Cardiac septum (tissue), 1 donor: ENCODE results near the gene RNF212. TPM values are rescaled to one million over a fixed set of nuclear protein-coding genes. Genes with fewer than 3 reads are reported as not detected.
"Not testable (repeated sequence)": the region's sequence is repeated elsewhere in the genome, so short reads cannot be mapped to it uniquely, and the experiment has no call there.

Experiments
- DNase-seq: peaks from one replicate; pipeline ENCODE4 v3.0.0-alpha.2; 2020; ENCODE audit warnings: low spot score
- intact Hi-C: fragments of 100-400 bp; cut with DNase I; formaldehyde crosslinking; loops from one replicate; pipeline ENCODE4 v1.14.0; 2022
- total RNA-seq: library from RNA; stranded (reverse); fragmentation: NEBNext Ultra II Directional; extraction: Animal tissue kit (Norgen Biotek cat#: 25700); gene quantifications from one replicate; pipeline ENCODE4 v1.2.1, GENCODE V29; 2021
- donor health status: DM: no; HTN: no; CAD: no.

The RNF212 gene
- total RNA-seq, 1 donor from 2014 or later: 1.4 TPM

GRCh38 chr4:1075809-1076699 lies 37.3 kb downstream of the RNF212 start:
- peak; percentile 26 for DNase-seq
- intact Hi-C loops: no loop called here

DNA sequence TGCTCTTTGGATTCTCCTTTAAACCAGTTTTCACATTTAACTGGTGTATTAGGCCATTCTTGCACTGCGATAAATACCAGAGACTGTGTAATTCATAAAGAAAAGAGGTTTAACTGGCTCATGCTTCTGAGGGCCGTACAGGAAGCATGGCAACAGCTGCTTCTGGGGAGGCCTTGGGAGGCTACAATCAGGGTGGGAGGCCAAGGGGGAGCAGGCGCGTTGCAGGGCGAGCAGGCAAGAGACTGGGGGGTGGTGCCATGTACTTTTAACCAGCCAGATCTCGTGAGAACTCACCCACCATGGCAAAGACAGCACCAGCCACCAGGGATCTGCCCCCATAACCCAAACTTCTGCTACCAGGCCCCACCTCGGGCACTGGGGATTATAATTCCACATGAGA lies 38.1 kb downstream of the RNF212 start:
- intact Hi-C loops: no loop called here
- no peak for DNase-seq

DNA sequence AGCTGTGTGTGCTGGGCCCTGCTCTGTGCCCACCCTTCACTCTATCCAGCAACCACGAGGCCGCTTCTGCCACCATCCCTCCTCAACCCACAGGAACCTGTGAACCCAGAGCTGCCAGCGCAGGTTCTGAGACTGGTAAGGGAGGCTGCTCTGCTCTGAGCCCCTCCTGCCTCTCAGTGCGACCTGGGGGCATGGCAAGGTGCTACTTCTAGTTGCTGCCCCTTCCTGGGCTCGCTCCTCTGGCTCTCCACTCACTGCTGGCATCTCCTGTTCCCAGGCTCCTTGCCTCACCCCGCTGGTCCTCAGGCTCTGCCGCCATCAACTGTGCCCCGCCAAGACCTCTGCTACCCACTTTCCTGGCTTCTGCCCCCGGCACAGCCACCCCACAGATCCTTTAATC lies 39.3 kb downstream of the RNF212 start:
- intact Hi-C loops: no loop called here
- DNase-seq: no peak

GRCh38 chr4:1072830-1073446 lies 40.4 kb downstream of the RNF212 start:
- DNase-seq: peak; percentile 12
- intact Hi-C loops: no loop called here

- intact Hi-C loops: no loop called here
- DNase-seq: no peak
Measured at GRCh38 chr4:1069394-1069793, 44.0 kb downstream of the RNF212 start.

- intact Hi-C loops: no loop called here
- DNase-seq: no peak
Measured at GRCh38 chr4:1065732-1066131, 47.6 kb downstream of the RNF212 start.

DNA sequence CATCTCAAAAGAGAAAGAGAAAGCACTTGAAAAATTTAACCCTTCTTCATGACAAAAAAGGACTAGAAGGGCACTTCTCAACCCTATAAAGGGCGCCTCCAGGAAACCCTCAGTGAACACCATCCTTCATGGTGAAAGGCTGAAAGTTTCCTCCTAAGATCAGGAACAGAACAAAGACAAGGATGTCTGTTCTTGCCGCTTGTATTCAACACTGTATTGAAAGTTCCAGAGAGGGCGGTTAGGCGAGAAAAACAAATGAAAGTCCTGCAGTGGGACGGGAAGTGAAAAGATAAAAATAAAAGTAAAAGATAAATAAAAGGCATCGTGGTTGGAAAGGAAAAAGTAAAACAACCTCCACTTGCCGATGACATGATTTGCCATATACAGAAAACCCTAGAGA lies 50.9 kb downstream of the RNF212 start:
- intact Hi-C loops: no loop called here
- DNase-seq: no peak

DNA sequence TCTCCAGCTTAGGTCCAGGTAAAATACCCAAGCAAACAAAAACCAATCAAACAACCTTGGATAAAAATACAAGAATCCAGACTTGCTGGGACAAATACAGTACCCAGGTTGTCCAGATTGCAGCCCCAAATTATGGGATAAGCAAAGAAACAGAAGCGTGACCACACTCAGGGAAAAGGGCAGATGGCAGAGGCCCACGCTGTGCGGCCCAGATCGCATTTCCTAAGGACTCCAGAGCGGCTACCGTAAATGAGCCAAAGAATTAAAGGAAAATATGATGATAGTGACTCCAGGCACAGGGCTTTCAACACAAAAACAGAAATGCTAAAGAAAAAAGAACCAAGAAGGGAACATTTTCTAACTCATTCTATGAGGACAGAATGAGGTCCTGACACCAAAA lies 51.6 kb downstream of the RNF212 start:
- intact Hi-C loops: no loop called here
- peak; percentile 22 for DNase-seq

- DNase-seq: peak; percentile 70
- intact Hi-C loops: no loop called here
Measured at GRCh38 chr4:1061056-1061700, 52.2 kb downstream of the RNF212 start.

DNA sequence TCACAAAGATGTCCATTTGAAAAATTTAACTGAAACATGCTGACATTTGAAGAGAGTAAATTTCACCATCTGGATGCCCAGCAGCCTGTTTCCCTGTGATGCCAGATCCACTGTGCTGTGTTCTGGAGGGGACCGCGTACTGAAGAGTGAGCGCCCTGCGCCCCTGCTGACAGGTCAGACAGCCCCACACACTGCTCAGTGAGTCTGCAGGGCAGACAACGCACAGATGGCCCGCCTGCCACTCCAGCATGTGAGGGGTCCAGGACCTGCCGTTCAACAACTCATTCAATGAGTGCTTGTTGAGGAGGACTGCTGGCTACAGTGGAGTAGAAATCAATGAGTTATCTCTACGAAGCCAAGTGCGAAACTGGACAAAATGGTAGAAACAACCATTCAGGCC lies 52.7 kb downstream of the RNF212 start:
- intact Hi-C loops: no loop called here
- DNase-seq: peak; percentile 24

DNA sequence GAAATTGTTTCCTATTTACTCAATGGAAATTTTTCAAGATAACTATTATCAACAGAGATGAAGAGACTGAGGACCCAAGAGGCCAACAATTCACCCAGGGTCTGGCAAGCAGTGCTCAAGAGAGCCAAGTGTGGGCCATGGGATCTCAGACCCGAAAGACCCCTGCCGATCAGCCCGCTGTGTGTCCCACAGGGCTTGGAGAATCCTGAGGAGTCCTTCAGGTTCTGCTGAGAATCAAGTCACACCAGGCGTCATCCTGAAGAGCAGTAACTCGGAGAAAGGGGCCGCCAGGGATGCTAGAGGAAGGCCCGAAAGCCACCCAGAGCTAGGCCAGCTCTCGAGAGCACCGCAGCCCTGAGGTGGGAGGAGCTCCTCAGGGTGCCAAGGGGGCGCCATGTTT lies 53.2 kb downstream of the RNF212 start:
- DNase-seq: peak; percentile 63
- intact Hi-C loops: no loop called here

GRCh38 chr4:1058997-1059665 lies 54.2 kb downstream of the RNF212 start:
- DNase-seq: peak; percentile 44

DNA sequence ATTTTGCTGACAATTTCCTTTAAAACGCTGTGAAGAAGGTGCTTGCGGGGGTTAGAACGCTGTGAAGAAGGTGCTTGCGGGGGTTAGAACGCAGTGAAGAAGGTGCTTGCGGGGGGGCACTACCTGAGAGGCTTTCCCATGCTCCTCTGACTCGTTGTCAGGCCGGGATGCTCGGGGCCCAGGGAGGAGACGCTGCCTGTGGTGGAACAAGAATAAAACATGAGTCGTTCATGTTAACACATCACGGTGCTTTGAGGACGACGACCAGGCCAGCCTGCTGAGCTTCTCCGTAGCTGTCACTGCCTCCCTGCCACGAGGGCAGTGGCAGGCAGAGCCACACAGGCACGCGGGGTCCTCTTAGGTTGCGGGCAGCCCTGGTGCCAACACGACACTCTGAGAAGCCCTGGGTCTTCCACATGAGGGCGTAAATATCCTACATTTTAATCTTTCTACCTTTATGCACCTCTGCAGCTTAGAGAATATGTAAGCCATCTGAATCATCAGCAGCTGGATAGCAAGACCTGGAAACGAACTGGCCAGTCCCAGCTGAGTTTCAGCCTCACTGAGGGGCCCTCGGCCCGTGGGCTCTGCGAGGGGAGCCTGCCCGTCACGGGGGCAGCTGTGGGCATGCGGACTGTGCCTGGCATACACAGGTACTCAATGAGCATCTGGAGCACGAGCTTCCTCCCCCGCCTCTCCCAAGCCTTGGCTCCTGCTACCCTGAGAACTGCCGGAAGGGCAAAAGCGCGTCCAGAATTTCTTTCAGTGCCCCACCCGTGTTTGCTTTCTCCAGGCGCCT lies 55.0 kb downstream of the RNF212 start:
- intact Hi-C loops: no loop called here
- DNase-seq: no peak

More at GRCh38 chr4:1058997-1059665, 54.2 kb downstream of the RNF212 start:
- intact Hi-C loops: no loop called here

GRCh38 chr4:1057403-1057745 lies 56.0 kb downstream of the RNF212 start:
- intact Hi-C loops: no loop called here
- DNase-seq: no peak

DNA sequence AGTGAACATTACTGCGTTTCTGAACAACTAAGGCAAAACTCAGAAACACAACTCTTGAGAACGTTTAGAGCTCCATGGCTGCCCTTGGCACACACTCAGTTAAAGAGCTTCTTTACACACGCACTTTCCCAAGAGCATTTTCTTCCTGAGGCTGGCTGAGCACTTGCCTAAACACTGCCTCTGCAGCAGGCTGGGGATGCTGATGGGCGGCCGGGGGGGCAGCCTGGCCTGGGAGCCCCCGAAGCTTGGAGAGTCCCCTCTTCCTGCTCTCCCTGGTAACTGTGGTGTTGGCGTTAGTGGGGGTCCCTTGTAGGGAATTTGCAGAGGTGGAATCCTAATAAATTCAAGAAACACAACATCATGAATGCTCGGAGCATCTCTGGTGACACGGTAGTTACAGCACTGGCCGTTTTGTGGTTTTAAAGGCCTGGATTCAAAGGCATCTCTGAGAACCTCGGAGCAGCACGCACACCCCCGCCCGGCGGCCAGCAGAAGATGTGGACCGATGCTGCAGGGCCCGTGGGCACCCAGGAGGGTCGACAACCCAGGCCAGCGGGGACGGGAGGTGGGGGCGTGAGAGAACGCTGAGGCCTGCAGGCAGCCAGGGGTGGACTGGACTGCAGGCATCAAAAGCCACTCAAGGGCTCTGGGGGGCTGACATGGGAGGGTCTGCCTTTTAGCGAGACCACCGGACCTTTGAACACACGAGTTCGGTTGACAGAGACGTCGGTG lies 56.5 kb downstream of the RNF212 start:
- intact Hi-C loops: no loop called here
- no peak for DNase-seq

DNA sequence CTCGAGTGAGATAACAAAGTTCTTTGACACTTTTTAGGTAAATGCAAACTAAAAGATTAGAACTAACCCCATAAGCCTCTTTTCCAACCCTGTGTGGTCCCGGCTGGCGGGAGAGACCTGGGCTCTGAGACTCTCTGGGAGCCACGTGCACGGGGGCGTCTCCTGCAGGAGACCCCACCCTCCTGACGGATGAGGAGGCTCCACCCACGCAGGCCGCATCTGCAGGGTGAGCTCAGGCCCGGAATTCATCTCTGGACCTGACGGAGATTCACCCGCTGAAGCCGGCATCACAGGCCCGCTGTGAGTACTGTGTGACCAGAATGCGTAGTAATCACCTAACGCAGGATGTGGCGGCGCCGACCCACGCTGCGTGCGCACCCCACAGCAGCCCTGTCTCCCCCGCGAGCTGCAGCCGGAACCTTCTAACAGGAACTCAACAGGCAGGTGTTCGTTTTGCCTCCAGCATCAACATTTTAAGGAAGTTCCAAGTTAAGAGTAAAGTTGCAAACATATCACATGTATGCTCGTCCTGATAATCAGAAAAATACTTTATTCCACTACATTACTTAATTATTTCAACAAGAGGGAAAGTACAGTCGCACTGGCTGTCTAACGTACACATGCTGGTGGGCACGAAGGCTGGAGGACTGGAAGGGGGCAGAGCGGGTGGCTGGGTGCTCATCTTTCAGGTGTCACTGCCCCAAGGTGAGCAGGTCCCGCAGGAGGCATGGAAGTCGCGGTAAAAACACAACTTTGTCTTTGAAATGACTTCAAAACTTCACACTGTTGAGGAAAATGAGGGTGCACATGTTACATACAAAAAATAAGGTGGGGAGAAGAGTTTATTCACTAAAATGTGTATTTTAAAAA lies 57.4 kb downstream of the RNF212 start:
- DNase-seq: no peak
- intact Hi-C loops: no loop called here

- DNase-seq, intact Hi-C loops: not testable (repeated sequence)
Measured at GRCh38 chr4:1055243-1055701, 58.1 kb downstream of the RNF212 start.
